ENCODE measurements around the gene ASPA.

Gene ASPA

GRCh38 chr17:3551189-3551588, 75.4 kb downstream of the ASPA start:
- TF ChIP-seq CTCF (IDR thresholded peaks at IDR 0.05; ENCODE audit: low read depth, low read length, missing control alignments) = peak; percentile 6

GRCh38 chr17:3552916-3553315, 77.1 kb downstream of the ASPA start:
- no peak overlapping the region for H3K4me3 ChIP-seq (replicated peaks; ENCODE audit: low read depth, low read length)
- DNase-seq (ENCODE audit: extremely low read depth, low read depth) = no peak
- TF ChIP-seq CTCF (IDR thresholded peaks at IDR 0.05; ENCODE audit: low read depth, low read length, missing control alignments) = no peak

More at GRCh38 chr17:3551189-3551588, 75.4 kb downstream of the ASPA start:
- no peak overlapping the region for H3K4me3 ChIP-seq (replicated peaks; ENCODE audit: low read depth, low read length)
- no peak for DNase-seq (ENCODE audit: extremely low read depth, low read depth)
